Activated T-helper 2 cell treated with anti-CD3 and anti-CD28 coated beads, Interferon-gamma antibody, Interleukin-2, Interleukin-4, amounts not matched to agents 10 μg/mL and 5 μg/mL and 100 μg/mL, durations not matched to agents 14 hours and 24 hours and 36 hours (primary cell): ENCODE data around the gene TUBA3C. TPM values are rescaled to one million over a fixed set of nuclear protein-coding genes. Genes with fewer than 3 reads are reported as not detected.
"Not testable (repeated sequence)": the region's sequence is repeated elsewhere in the genome, so short reads cannot be mapped to it uniquely, and the experiment has no call there.

Experiments used
- DNase-seq: peaks from one replicate; pipeline ENCODE4 v3.0.0; 2021; ENCODE audit warnings: low spot score
- H3K27ac Mint-ChIP-seq: one replicate; pipeline ENCODE4 v1.8.0; 2021; ENCODE audit warnings: mixed read lengths
- H3K27me3 Mint-ChIP-seq: one replicate; pipeline ENCODE4 v1.8.0; 2021; ENCODE audit warnings: low read depth, mixed read lengths
- H3K36me3 Mint-ChIP-seq: one replicate; pipeline ENCODE4 v1.8.0; 2021; ENCODE audit warnings: low read depth, mixed read lengths
- H3K4me1 Mint-ChIP-seq: one replicate; pipeline ENCODE4 v1.8.0; 2021; ENCODE audit warnings: low read depth, mixed read lengths
- H3K4me3 Mint-ChIP-seq: one replicate; pipeline ENCODE4 v1.8.0; 2021; ENCODE audit warnings: low read depth, mild to moderate bottlenecking, moderate library complexity, mixed read lengths
- H3K9me3 Mint-ChIP-seq: one replicate; pipeline ENCODE4 v1.8.0; 2021; ENCODE audit warnings: mixed read lengths
- intact Hi-C: fragments of 100-400 bp; cut with micrococcal nuclease; formaldehyde crosslinking; loops from one replicate; pipeline ENCODE4 v1.15.1; 2023
- total RNA-seq: library from RNA; stranded (reverse); gene quantifications from 2 replicates; pipeline ENCODE4 v1.2.3, GENCODE V29; 2022

The TUBA3C gene
- total RNA-seq = not detected in 2 replicates

GRCh38 chr13:19181621-19182485 is at the start of gene TUBA3C:
TUBA3C (minus strand) TSS chr13:19181824; CDS start chr13:19181747, 77 bp downstream.
- Mint-ChIP-seq H3K27me3 (no peaks in the 10 kb centered on the region), H3K4me1 (no peaks in the 10 kb centered on the region), H3K27ac (no peak within 1 kb of the TSS), H3K36me3 (no peaks in the 10 kb centered on the region), H3K4me3 (no peak within 1 kb of the TSS), H3K9me3 (peaks cover 5% of the 10 kb centered on the region)
- intact Hi-C loops = no loop called here
- no peak for DNase-seq

GRCh38 chr13:19207413-19207812 is 25.8 kb upstream of the TUBA3C start:
- H3K4me3 Mint-ChIP-seq, intact Hi-C loops, H3K9me3 Mint-ChIP-seq, DNase-seq, H3K27ac Mint-ChIP-seq, H3K4me1 Mint-ChIP-seq, H3K27me3 Mint-ChIP-seq, H3K36me3 Mint-ChIP-seq: not testable (repeated sequence)

- H3K4me3 Mint-ChIP-seq, H3K9me3 Mint-ChIP-seq, intact Hi-C loops, H3K4me1 Mint-ChIP-seq, H3K27ac Mint-ChIP-seq, DNase-seq, H3K27me3 Mint-ChIP-seq, H3K36me3 Mint-ChIP-seq: not testable (repeated sequence)
Observed at GRCh38 chr13:19192622-19193021, 11.0 kb upstream of the TUBA3C start.

GRCh38 chr13:19189911-19190310 is 8.3 kb upstream of the TUBA3C start:
- H3K4me3 Mint-ChIP-seq, DNase-seq, H3K36me3 Mint-ChIP-seq, H3K9me3 Mint-ChIP-seq, H3K27ac Mint-ChIP-seq, intact Hi-C loops, H3K4me1 Mint-ChIP-seq, H3K27me3 Mint-ChIP-seq: not testable (repeated sequence)

- H3K27ac Mint-ChIP-seq, intact Hi-C loops, H3K27me3 Mint-ChIP-seq, H3K9me3 Mint-ChIP-seq, DNase-seq, H3K36me3 Mint-ChIP-seq, H3K4me3 Mint-ChIP-seq, H3K4me1 Mint-ChIP-seq: not testable (repeated sequence)
Observed at GRCh38 chr13:19189368-19189767, 7.7 kb upstream of the TUBA3C start.

- Mint-ChIP-seq H3K4me3 (no peak overlapping the region), H3K4me1 (no peaks in the 10 kb centered on the region), H3K27me3 (no peaks in the 10 kb centered on the region), H3K27ac (peak overlapping the region; percentile 27), H3K9me3 (no peaks in the 10 kb centered on the region), H3K36me3 (no peaks in the 10 kb centered on the region)
- no peak for DNase-seq
- intact Hi-C loops = no loop called here
Observed at GRCh38 chr13:19185865-19186645, 4.4 kb upstream of the TUBA3C start.

GRCh38 chr13:19185086-19185864 is 3.7 kb upstream of the TUBA3C start:
- intact Hi-C loops = no loop called here
- H3K36me3 Mint-ChIP-seq = no peaks in the 10 kb centered on the region
- no peaks in the 10 kb centered on the region for H3K4me1 Mint-ChIP-seq
- H3K9me3 Mint-ChIP-seq = no peaks in the 10 kb centered on the region
- H3K27me3 Mint-ChIP-seq = no peaks in the 10 kb centered on the region
- no peak overlapping the region for H3K27ac Mint-ChIP-seq
- DNase-seq = no peak
- no peak overlapping the region for H3K4me3 Mint-ChIP-seq

- H3K9me3 Mint-ChIP-seq = no peaks in the 10 kb centered on the region
- no peak overlapping the region for H3K27ac Mint-ChIP-seq
- H3K4me1 Mint-ChIP-seq = no peaks in the 10 kb centered on the region
- intact Hi-C loops = no loop called here
- DNase-seq = no peak
- H3K27me3 Mint-ChIP-seq = no peaks in the 10 kb centered on the region
- no peak overlapping the region for H3K4me3 Mint-ChIP-seq
- no peaks in the 10 kb centered on the region for H3K36me3 Mint-ChIP-seq
Observed at GRCh38 chr13:19184176-19184575, 2.6 kb upstream of the TUBA3C start.

GRCh38 chr13:19183676-19184075 is 2.1 kb upstream of the TUBA3C start:
- intact Hi-C loops = no loop called here
- no peaks in the 10 kb centered on the region for H3K27me3 Mint-ChIP-seq
- DNase-seq = no peak
- no peaks in the 10 kb centered on the region for H3K4me1 Mint-ChIP-seq
- H3K36me3 Mint-ChIP-seq = no peaks in the 10 kb centered on the region
- H3K9me3 Mint-ChIP-seq = no peaks in the 10 kb centered on the region
- no peak overlapping the region for H3K27ac Mint-ChIP-seq
- no peak overlapping the region for H3K4me3 Mint-ChIP-seq

GRCh38 chr13:19182536-19182935 is 912 bp upstream of the TUBA3C start:
- no peak overlapping the region for H3K4me3 Mint-ChIP-seq
- no peaks in the 10 kb centered on the region for H3K4me1 Mint-ChIP-seq
- H3K9me3 Mint-ChIP-seq = peaks cover 5% of the 10 kb centered on the region
- H3K36me3 Mint-ChIP-seq = no peaks in the 10 kb centered on the region
- intact Hi-C loops = no loop called here
- no peak for DNase-seq
- no peaks in the 10 kb centered on the region for H3K27me3 Mint-ChIP-seq
- H3K27ac Mint-ChIP-seq = no peak overlapping the region

- Mint-ChIP-seq H3K36me3 (no peaks in the 10 kb centered on the region), H3K27ac (no peak overlapping the region), H3K9me3 (peaks cover 5% of the 10 kb centered on the region), H3K27me3 (no peaks in the 10 kb centered on the region), H3K4me3 (no peak overlapping the region), H3K4me1 (no peaks in the 10 kb centered on the region)
- intact Hi-C loops = no loop called here
- DNase-seq = no peak
Observed at GRCh38 chr13:19181021-19181620, 503 bp downstream of the TUBA3C start.

GRCh38 chr13:19179916-19180315 is 1.7 kb downstream of the TUBA3C start:
- Mint-ChIP-seq H3K4me1 (no peaks in the 10 kb centered on the region), H3K9me3 (peaks cover 5% of the 10 kb centered on the region), H3K36me3 (no peaks in the 10 kb centered on the region), H3K27me3 (no peaks in the 10 kb centered on the region), H3K27ac (no peak overlapping the region), H3K4me3 (no peak overlapping the region)
- intact Hi-C loops = no loop called here
- no peak for DNase-seq
